Mesothelial cell of epicardium (in vitro differentiated cells): ENCODE results near the gene HEPACAM. TPM values are rescaled to one million over a fixed set of nuclear protein-coding genes. Genes with fewer than 3 reads are reported as not detected.

Experiments used
- DNase-seq, 2 experiments: peaks; one replicate each; pipeline ENCODE4 v3.0.0; 2021; ENCODE audit warnings: low spot score in 2 of 2; ENCODE audit not compliant: unreplicated experiment in 2 of 2
- H3K27ac Mint-ChIP-seq: 2 replicates; pipeline ENCODE4 v1.8.0; 2021; ENCODE audit warnings: mixed read lengths
- H3K27me3 Mint-ChIP-seq: 2 replicates; pipeline ENCODE4 v1.8.0; 2021; ENCODE audit warnings: low read depth, mixed read lengths
- H3K36me3 Mint-ChIP-seq: 2 replicates; pipeline ENCODE4 v1.8.0; 2021; ENCODE audit warnings: mixed read lengths
- H3K4me1 Mint-ChIP-seq: 2 replicates; pipeline ENCODE4 v1.8.0; 2021; ENCODE audit warnings: mixed read lengths
- H3K4me3 Mint-ChIP-seq: 2 replicates; pipeline ENCODE4 v1.8.0; 2021; ENCODE audit warnings: mild to moderate bottlenecking, moderate library complexity, mixed read lengths
- H3K9me3 Mint-ChIP-seq: 2 replicates; pipeline ENCODE4 v1.8.0; 2021; ENCODE audit warnings: mixed read lengths
- total RNA-seq: library from RNA; stranded (reverse); gene quantifications from 3 replicates; pipeline ENCODE4 v1.2.1, GENCODE V29; 2021
- TF ChIP-seq, protein P1 (sequence below): fragments of 200-600 bp; sonication (generic); IDR thresholded peaks from one replicate; pipeline ENCODE4 v1.5.0; 2021; ENCODE audit warnings: antibody characterized with exemption; ENCODE audit not compliant: unreplicated experiment

HEPACAM gene
- total RNA-seq, 1 donor from 2014 or later = not detected

DNA sequence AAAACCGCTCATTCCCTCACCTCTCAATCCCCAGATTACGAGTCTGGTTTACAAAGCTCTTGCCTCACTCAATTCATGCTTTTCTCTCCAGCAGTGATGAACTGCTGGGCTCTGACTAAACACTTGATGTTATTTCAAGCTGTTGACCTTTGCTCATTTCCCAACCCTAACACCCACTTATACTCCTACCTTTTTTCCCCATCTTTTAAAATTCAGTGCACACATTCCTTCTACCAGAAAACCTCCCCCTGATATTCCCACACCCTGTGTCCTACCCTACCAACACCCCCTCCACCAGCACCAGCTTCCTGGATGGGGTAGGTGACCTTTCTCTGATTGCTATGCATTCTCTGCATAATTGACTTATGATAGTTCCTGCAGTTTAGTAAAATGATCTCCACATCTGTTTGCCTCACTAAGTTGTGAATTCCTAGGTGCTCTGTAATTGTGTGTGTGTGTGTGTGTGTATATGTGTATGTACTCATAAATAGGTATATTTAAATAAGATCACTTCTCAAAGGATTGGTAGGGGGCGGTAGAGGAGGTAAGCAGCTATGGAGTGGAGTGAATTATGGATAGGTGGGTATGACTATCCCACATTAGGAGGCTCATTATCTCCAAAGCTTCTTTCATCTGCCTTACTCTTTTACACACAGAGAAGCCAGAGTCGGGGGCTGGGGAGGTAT is 842 bp downstream of the HEPACAM start:
- Mint-ChIP-seq H3K4me3 (no peak overlapping the region), H3K27me3 (peaks cover 36% of the 10 kb centered on the region), H3K27ac (no peak overlapping the region), H3K9me3 (no peaks in the 10 kb centered on the region), H3K36me3 (no peaks in the 10 kb centered on the region), H3K4me1 (no peaks in the 10 kb centered on the region)
- TF ChIP-seq, protein P1, sequence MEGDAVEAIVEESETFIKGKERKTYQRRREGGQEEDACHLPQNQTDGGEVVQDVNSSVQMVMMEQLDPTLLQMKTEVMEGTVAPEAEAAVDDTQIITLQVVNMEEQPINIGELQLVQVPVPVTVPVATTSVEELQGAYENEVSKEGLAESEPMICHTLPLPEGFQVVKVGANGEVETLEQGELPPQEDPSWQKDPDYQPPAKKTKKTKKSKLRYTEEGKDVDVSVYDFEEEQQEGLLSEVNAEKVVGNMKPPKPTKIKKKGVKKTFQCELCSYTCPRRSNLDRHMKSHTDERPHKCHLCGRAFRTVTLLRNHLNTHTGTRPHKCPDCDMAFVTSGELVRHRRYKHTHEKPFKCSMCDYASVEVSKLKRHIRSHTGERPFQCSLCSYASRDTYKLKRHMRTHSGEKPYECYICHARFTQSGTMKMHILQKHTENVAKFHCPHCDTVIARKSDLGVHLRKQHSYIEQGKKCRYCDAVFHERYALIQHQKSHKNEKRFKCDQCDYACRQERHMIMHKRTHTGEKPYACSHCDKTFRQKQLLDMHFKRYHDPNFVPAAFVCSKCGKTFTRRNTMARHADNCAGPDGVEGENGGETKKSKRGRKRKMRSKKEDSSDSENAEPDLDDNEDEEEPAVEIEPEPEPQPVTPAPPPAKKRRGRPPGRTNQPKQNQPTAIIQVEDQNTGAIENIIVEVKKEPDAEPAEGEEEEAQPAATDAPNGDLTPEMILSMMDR = no peak
- no peak for DNase-seq

DNA sequence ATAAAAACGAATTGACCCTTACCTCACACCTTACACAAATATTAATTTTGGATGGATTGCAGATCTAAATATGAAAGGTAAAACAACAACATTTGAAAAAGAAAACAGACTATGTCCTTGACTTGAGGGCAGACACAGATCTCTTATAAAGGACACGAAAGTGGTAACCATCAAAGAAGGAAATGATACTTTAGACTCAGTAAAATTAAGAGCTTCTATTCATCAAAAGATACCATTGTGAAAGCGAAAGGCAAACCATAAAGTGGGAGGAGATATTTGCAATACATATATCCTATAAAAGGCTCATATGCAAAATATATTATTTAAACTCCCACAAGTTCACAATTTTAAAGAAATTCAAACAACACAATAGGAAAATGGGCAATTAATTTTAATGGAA is 5.0 kb downstream of the HEPACAM start:
- Mint-ChIP-seq H3K27me3 (peaks cover 39% of the 10 kb centered on the region), H3K27ac (no peak overlapping the region), H3K9me3 (no peaks in the 10 kb centered on the region), H3K36me3 (no peaks in the 10 kb centered on the region), H3K4me3 (no peak overlapping the region), H3K4me1 (no peaks in the 10 kb centered on the region)
- no peak for DNase-seq
- TF ChIP-seq, protein P1 = no peak

DNA sequence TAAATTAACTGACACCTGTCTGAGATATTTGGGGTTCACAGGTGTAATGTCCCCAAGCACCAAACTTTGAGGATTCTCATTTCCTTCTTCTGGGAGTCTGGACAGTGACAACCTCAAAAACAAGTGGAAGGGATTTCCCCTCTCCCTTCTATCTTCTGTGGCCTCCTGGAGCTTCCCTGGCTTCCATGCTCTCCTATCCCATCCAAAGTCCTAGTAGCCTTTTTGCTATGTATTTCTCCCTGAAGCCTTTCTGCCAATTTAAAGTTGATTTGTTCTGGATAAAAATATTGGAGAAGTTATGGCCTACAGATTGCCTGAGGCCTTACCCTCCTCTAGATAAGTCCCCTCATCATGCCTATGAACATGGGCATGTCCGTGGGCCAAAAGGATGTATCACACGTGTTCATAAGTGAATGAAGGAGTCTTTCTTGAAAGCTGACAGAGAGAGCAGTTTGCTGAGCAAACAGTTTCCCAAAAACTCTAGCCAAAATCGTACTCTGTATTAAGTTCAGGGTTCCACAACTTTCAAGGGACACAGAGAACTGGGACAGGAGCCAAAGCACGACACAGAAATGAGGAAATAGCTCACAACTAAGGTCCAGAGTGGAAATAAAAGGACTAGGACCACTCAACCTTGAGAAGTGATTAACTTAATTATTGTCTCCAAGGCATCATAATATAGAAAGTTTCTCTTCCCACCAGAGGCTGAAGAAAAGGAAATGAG is 6.7 kb downstream of the HEPACAM start:
- Mint-ChIP-seq H3K9me3 (no peaks in the 10 kb centered on the region), H3K4me3 (no peak overlapping the region), H3K27ac (no peak overlapping the region), H3K36me3 (no peaks in the 10 kb centered on the region), H3K4me1 (no peaks in the 10 kb centered on the region), H3K27me3 (peaks cover 48% of the 10 kb centered on the region)
- TF ChIP-seq, protein P1 = no peak
- no peak for DNase-seq

DNA sequence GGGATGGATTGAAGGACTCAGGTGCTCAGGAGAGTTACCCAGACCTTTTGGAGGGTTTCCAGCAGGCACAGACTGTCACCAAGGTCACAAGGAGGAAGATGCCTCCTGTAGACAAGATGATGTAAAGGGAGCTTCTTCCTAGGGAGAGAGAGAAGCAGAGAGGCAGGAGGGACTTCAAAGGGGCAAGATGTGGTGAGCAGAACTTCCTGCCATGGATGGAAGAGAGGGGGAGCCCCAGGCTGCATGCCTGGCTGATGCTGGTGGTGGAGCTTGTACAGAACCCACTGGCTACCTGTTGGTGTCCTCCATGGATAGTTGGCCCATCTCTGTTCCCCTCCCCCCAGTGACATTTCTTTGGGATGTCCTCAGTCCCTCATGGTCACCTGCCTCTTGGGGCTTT is 12.6 kb downstream of the HEPACAM start:
- DNase-seq = no peak
- Mint-ChIP-seq H3K9me3 (no peaks in the 10 kb centered on the region), H3K27me3 (peaks cover 61% of the 10 kb centered on the region), H3K4me3 (no peak overlapping the region), H3K27ac (no peak overlapping the region), H3K36me3 (no peaks in the 10 kb centered on the region), H3K4me1 (no peaks in the 10 kb centered on the region)
- TF ChIP-seq, protein P1 = no peak

DNA sequence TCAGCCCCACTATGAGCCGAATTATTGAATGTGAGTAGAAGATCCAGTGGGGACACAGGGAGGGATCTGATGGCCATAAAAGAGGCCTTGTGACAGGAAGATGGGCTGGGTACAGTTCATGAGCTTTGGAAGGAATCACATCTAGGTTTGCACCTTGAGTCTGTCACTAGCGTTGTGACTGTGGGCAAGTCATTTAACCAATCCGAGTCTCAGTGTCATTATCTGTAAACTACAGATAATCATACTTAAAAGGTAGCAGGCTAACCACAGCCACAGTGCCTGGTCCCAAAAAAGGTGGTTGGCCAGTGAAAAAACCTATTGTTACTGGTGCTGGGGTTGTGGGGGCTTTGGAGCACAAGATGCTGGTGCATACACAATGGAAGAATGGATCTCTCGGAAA is 13.0 kb downstream of the HEPACAM start:
- no peaks in the 10 kb centered on the region for H3K9me3 Mint-ChIP-seq
- no peak overlapping the region for H3K4me3 Mint-ChIP-seq
- DNase-seq = no peak
- no peaks in the 10 kb centered on the region for H3K36me3 Mint-ChIP-seq
- H3K27ac Mint-ChIP-seq = no peak overlapping the region
- TF ChIP-seq, protein P1 = no peak
- peaks cover 60% of the 10 kb centered on the region for H3K27me3 Mint-ChIP-seq
- H3K4me1 Mint-ChIP-seq = no peaks in the 10 kb centered on the region
